ENCODE data around the gene RTP5.

Gene RTP5

DNA sequence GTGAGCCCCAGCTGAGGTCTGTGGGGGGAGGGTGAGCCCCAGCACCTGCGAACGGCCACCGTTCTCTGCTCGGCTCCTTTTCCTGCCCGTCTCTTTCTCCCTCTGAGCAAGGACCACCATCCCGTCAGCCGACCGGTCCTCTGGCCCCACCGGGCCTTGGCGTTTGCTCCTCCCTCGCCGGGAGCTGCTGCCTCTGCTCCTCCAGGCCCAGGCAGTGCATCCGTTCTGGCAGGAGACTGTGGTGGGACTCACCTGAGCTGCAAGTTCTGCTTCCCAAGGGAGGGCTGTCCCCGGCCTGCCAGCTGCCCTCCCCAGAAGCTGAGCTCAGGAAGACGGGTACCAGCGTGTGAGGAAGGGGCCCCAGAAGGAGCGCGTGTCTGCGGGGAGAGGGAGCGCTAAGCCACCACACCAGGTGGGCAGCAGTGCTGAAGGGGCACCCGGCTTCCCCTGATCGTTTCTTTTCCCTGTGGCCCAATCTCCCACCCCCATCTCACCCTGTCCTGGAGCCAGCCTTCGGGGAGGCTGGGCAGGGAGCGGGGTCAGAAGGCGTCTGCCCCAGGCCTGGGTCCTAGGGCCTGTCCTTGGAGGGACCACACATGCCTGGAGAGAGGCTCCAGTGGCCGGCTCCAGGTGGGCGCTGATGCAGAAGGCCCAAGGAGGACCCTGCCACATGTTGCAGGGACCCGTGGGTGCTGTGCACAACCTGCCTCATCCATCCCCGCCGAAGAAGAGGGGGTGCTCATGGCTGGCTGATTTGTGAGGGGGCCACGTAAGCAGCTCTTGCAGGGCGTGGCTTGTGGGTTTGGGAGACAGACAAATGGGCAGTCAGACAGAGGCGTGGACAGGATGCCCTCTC, 2.5 kb upstream of the RTP5 start:
- POLR2A ChIA-PET (ENCODE audit: low non-redundant PET), result no interaction called here
- TF ChIP-seq, protein P1, sequence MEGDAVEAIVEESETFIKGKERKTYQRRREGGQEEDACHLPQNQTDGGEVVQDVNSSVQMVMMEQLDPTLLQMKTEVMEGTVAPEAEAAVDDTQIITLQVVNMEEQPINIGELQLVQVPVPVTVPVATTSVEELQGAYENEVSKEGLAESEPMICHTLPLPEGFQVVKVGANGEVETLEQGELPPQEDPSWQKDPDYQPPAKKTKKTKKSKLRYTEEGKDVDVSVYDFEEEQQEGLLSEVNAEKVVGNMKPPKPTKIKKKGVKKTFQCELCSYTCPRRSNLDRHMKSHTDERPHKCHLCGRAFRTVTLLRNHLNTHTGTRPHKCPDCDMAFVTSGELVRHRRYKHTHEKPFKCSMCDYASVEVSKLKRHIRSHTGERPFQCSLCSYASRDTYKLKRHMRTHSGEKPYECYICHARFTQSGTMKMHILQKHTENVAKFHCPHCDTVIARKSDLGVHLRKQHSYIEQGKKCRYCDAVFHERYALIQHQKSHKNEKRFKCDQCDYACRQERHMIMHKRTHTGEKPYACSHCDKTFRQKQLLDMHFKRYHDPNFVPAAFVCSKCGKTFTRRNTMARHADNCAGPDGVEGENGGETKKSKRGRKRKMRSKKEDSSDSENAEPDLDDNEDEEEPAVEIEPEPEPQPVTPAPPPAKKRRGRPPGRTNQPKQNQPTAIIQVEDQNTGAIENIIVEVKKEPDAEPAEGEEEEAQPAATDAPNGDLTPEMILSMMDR (conservative IDR thresholded peaks at IDR 0.05; ENCODE audit: low read depth), result no peak
- no peak overlapping the region for H3K27ac ChIP-seq
- CTCF ChIA-PET, result interaction anchor here (0.6 to 0.9 kb wide), 3 partner anchors 10 to 166 kb away, joined by 3 to 5 read pairs (median 3); no protein-coding TSS in a partner anchor
- no peak for DNase-seq (ENCODE audit: low spot score)

- ChIA-PET CTCF (interaction anchor here (0.5 to 0.6 kb wide), 2 partner anchors 15 to 150 kb away, joined by 3 to 4 read pairs; no protein-coding TSS in a partner anchor), POLR2A (ENCODE audit: low non-redundant PET) (no interaction called here)
- TF ChIP-seq, protein P1 (conservative IDR thresholded peaks at IDR 0.05; ENCODE audit: low read depth), result no peak
- no peak for DNase-seq (ENCODE audit: low spot score)
- H3K27ac ChIP-seq, result no peak overlapping the region
Observed at GRCh38 chr2:241867776-241868420, 1.6 kb upstream of the RTP5 start.

DNA sequence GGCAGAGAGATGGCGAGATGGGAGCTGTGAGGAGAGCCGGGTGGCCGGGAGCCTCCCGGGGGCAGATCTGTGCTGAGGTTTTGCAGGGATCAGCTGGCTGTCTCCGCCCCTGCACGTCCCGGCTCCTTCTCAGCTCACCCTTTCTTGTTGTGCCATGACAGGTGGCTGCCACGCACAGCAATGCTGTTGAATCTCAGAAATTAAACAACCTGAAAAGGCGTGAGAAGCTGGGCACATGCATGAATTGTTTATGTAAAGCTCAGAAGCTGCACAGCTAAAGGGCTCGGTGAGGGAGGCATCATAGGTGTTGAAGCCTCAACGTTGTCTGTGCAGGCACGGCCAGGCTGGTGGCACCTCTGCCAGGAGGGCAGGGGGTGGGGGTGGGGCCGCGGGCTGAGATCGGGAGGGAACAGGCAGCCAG, 858 bp upstream of the RTP5 start:
- POLR2A ChIA-PET (ENCODE audit: low non-redundant PET), result no interaction called here
- CTCF ChIA-PET, result interaction anchor here (0.5 to 0.9 kb wide), 4 partner anchors 10 to 149 kb away, joined by 3 to 4 read pairs (median 4); no protein-coding TSS in a partner anchor
- no peak for DNase-seq (ENCODE audit: low spot score)

GRCh38 chr2:241870081-241870541, 582 bp downstream of the RTP5 start:
- ChIA-PET POLR2A (ENCODE audit: low non-redundant PET) (no interaction called here), CTCF (interaction anchor here (0.7 kb wide), 1 partner anchor 9 kb away, joined by 3 read pairs; no protein-coding TSS in a partner anchor)
- no peak for DNase-seq (ENCODE audit: low spot score)

More for the DNA sequence above, 858 bp upstream of the RTP5 start:
- no peak overlapping the region for H3K27ac ChIP-seq
- TF ChIP-seq, protein P1 (conservative IDR thresholded peaks at IDR 0.05; ENCODE audit: low read depth), result no peak

DNA sequence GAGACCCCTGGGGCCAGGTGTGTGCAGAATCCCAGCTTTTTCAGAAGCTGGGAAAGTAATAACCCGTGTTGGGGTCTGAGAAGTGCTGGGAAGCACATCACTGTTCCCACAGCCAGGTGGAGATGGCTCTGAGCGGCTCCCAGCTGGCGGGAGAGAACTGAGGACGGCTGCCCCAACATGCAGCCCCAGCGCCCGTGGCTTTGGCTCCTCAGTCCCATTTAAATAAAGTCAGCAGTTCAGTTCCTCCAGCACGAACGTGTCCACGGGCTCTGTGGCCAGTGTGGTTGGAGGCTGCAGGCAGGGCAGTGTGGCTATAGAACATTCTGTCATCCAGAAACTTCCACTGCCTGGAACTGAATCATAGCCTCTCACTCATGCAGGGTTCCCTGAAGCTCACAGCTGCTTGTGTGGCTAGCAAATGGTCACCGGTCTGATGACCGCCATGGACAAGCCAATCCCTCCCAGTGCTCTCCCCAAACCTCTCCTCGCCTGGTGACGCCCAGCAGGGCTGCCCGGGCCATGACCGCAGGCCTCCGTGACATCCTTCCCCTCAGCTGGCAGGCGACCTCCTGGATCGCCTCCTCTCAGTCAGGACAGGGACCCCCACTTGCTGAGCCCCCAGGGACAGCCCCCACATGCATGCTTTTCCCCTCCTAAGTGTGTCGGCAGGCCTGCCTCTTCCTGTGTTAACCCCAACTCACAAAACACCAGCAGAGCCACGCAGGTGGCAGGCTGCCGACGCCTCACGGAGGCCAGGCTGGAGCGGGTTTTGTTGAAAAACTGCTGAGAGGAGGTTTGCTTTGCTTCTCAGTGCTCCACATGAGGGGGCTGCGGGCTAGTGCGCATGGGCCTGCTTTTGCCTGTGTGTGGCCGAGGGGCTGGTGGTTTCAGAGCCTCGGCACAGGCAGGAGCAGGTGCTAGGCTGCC, 1.3 kb downstream of the RTP5 start:
- H3K27ac ChIP-seq, result no peak overlapping the region
- no peak for DNase-seq (ENCODE audit: low spot score)
- ChIA-PET POLR2A (ENCODE audit: low non-redundant PET) (no interaction called here), CTCF (interaction anchor here (0.7 kb wide), 2 partner anchors 8 to 62 kb away, joined by 3 read pairs; no protein-coding TSS in a partner anchor)
- TF ChIP-seq, protein P1 (conservative IDR thresholded peaks at IDR 0.05; ENCODE audit: low read depth), result no peak

More at GRCh38 chr2:241870081-241870541, 582 bp downstream of the RTP5 start:
- TF ChIP-seq, protein P1 (conservative IDR thresholded peaks at IDR 0.05; ENCODE audit: low read depth), result no peak
- H3K27ac ChIP-seq, result no peak overlapping the region
